GM18907 (cell line): ENCODE data around the gene TMEM163.

ENCODE experiments used
- ATAC-seq: cut with Tn5 transposase; IDR thresholded peaks from one replicate; pipeline ENCODE4 v1.9.1; 2021; ENCODE audit warnings: mild to moderate bottlenecking, moderate library complexity; ENCODE audit not compliant: unreplicated experiment

The TMEM163 gene

DNA sequence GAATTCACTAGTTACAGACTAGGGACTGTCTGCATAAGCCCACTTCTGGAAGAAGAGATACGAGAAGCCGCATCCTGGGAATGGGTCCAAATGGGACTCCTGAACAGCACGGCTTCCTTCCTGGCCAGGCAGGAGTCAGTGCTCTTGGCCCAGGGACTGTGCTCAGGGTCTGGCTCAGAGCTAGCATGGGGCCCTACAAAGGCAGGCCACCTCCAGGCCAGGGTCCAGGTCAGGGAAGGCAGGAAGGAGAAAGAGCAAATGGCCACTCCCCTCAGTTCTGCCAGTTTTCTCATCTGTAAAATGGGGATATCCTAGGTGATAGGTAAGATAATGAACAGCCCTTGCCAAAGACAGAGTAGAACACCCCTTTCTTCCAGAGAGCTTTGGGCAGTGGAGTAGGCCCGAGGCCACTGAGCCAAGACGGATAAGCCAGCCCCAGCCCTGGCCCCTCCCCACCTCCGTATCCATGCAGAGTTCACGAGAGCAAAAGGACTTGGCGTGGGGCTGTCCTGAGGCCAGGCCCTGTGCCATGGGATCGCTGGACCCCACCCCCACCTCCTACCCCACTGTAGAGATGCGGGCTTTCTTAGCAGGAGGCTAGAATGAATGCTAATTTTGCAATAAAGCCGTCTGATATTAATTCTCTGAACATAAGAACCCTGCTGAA is 274.9 kb downstream of the TMEM163 start:
- ATAC-seq = no peak

DNA sequence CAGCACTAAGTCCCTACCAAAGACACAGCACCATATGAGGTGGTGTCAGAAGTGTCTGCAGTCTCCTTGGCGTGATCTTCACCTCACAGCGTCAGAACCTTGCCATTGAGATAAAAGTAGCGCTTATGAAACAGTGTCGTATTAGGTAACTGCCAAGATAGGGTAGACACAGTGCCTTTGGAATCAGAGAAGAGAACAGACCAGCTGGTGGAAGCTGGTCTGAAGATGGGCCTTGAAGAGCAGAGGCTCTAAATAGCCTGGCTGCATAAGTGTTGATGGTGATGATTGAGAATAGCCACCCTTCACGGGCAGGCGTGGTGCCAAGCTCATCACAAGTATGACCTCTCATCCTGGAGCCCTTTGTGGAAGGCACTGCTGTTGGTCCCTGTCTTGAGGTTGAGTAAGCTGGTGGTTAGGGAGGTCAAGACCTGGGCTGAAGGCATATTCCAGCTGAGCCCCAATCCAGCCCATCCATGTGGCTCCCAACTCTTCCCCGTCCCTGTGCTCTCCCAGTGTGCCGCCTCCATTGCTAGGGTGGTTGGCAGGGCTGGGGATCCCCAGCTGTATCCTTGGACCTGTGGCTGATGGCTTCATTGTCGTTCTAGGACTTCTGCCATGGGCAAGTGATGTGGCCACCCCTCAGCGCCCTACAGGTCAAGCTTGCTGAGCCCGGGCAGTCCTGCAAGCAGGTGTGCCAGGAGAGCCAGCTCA is 277.5 kb downstream of the TMEM163 start:
- no peak for ATAC-seq

DNA sequence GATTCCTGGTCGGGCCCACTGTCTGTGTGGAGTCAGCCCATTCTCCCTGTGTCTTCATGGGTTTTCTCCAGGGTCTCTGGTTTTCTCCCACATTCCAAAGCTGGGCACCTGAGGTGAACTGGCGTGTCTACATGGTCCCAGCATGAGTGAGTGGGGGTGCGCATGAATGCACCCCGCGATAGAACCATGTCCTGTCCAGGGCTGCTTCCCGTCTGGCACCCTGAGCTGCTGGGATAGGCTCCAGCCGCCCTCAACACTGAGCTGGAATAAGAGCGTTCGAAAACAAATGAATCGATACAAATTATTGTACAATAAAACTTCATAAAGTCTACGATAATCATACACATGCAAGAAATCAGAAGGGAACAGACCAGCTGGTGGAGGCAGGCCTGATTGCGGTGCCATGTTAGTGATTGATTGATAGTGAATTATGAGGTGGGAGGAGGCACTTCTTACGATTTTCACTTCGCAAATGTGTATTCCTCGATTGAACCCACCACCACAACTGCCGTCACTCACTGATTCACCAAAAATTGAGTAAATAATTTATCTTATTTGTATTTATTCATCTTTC is 278.4 kb downstream of the TMEM163 start:
- ATAC-seq = no peak

DNA sequence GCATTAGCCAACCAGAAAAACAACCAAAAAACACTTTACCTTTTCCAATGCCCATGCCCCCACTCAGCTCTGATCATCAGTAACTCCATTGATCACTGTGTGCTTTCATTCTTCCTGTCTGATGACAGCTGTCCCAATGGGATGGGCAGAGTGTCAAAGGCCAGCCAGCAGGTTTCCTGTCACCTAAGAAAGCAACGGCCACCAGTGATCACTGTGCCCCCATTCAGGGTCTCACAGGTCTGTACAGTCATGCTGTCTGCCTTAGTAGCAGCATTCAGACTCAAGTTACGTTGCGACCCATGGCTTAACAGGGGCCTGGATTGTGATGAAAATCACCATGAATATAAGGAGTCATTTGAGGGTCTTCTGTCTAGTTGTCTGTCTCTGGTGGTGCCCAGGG is 280.4 kb downstream of the TMEM163 start:
- no peak for ATAC-seq

DNA sequence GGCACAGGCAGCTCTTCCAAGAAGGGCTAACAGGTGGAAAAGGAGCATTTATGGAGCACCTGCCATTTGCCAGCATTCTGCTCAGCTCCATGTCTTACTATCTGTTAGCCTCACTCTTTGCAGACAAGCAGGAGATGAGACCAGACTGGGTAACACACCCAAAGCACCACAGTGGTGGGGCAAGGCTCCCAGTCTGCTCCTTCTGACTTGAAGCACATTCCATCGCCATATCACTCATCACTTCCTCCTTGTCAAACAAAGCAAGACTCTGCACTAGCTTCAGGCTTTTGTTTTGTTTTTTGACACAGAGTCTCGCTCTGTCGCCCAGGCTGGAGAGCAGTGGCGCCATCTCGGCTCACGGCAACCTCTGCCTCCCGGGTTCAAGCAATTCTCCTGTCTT is 282.1 kb downstream of the TMEM163 start:
- ATAC-seq = no peak

DNA sequence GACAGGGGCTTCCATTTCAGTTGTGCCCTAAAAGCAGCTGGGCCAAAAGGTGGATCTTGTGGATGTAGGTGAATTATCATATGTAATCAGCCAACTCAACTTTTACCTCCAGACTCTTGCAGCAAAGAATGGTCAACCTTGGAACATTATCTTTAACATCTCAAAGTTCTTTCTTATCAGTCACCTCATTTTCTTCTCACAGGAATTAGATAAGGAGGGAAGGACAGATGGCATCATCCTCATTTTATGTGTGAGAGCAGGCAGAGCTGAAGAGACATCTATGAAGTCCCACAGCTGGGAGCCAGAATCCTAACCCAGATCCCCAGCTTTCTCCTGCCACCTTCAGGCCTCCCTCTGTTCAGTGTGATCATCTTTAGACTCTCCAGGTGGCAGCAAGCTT is 282.9 kb downstream of the TMEM163 start:
- ATAC-seq = no peak

DNA sequence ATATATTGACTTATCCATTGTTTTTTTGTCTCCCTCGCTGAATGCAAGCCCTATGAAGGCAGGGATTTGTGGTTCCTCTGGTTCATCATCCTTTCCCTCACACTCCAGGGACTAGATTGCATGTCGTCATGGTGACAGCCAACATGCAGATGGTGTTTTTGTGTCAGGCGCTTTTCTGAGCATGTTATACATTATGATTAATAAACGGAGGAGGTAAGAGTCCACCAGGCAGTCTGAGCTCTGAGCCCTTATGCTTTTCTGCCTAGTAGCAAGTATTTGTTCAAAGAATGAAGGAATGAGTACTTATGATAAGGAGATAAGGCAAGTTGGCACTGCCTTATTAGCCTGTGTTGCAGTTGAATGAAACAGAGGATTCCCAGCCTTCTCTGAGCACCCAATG is 283.3 kb downstream of the TMEM163 start:
- ATAC-seq = no peak

DNA sequence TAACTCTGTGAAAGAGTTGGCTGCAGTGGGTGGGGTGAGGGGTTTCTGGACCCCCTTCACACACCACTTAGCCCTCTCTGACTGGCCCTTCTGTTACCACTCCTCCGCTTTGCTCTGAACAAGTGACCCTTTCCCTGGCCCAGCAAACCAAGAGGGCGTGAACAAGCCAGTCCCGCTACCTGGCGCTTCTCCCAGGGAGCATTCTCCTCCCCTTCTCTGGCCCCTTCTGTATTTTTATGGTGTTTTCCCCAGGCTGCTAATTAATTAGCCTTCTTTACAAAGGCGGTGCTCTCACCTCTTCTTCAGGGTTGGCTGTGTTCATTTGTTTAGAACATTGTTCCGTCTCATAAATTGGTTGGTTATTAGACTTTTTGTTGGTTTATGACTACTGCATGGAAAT is 284.8 kb downstream of the TMEM163 start:
- ATAC-seq = no peak

DNA sequence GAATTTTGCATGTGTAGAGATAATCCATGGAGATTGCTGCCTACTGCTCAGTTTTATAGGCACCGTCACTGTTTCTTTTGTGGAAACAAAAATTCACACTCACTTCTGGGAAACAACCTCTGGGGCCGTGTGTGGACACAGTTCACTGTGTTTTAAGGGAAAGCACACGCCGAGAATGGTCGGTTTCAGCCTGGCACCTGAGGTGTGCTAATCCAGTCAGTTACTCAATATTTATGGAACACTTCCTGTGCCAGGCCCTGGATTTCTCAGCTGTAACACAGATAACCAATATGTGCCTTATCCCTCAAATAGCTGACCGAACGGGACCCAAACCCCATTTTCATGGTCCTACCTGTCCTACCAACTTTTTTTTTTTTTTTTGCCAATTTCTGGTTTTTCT is 285.3 kb downstream of the TMEM163 start:
- no peak for ATAC-seq

DNA sequence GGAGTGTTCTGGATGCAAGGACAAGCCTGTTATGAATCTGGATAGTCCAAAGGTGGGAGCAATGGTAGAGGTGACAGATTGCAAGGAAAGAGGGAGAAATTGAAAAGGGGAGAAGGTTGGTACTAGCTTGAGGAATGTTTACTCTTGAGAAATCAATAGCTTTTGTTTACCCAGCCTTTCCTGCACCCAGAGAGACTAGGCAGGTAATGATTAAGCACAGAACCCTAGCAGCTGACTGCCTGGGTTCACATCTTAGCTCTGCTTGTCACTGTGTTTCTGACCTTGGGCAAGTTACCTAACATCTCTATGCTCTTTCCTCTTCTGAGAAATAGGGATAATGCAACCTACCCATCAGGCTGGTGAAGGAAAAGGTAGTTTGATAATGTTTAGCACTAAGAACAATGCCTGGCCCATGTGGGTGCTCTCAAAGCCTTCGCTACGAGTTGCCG is 286.3 kb downstream of the TMEM163 start:
- ATAC-seq = no peak

DNA sequence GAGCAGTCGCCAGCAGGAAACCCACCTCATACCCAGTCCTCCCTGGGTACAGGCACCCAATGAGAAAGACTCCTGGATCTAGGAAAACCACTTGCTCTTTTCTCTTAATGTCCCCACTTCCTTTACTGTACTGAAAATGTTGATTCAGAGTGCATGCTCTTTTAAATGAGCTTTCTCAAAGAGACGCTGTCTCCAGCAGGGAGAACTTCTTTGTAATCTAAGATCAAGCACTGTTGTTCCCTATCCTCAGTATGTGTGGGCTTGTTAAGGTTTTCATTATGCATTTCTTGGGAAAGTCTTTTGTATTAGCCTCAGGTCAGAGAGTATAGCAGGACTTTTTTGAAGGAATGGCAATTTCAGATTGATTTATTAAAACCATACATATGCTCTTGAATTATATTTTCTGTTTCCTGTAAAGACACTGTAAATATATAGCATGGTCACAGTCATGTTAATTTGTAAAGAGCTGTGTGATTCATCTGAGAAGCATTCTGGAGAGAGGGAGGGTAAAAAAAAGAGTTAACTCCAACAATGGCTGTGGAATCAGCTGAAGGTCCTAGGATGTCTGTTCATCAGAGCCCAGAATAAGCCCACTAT is 286.9 kb downstream of the TMEM163 start:
- ATAC-seq = no peak

DNA sequence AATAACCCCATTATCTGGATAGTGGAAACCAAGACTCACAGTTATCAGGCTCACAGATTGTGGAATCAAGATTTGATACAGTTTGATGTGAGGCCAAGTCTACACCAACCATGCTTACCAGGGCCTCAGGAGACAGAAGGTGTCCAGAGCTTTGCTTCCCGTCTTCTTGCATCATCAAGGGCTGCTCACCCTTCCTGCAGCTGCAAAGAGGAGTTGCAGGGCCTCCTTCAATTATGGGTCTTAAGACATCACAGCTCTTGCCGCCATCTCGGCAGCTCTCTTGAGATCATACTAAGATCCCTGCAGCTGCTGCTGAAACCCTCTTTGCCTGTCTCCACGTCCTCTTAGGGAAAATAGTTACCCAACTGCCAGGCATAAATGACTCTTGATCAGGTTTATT is 288.9 kb downstream of the TMEM163 start:
- no peak for ATAC-seq

DNA sequence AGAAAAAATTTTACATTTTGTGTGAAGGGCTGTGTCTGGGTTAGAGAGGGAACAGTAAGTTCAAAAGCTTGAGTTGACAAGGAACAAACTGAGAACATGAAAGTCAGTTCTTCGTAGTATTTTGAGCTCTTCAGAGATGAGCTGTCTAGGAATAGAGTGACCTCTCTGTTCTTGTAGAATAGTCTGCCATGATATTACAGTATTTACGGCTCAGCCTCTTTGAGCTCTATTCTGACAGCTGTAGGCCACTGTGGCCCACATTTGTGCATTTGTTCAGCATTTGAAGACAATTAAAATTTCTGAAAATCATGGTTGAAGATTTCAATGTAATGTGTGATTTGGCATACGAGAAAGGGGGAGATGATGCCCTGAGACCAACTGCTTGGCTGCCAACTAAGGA is 292.1 kb downstream of the TMEM163 start:
- ATAC-seq = no peak

DNA sequence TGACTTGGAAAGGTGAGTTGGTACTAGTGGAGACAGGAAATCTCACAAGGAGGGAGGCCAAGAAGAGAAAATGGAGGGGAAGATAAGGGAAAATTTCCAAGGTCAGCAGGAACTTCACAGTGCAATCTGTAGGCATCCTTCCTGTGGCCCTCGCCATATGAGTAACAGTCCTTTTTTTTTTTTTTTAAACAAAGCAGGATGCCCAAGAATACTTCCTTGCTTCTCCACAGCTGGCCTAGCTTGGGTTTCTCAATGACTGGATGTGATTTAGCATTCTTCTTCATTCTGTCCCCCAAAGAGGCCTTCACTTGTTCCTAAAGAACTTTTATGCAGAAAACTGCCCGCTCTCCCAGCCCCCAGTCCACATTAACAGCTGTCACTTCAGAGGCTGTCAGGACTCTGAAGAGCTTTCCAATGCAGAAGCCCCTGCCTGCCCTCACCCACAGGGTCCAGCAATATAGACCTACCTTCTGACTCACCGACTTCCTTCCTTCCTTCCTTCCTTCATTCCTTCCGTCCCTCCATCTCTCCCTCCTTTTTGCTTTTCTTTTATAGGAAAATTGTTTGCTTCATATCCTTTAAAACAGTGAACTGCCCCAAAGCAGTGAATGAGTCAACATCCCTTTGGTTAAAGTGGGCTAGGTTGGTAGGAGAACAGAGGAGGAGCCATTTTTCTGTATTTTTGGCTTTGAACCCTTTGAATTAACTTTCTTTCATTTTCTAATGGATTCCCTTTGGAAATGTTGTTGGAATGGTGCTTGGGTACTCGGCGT is 292.9 kb downstream of the TMEM163 start:
- ATAC-seq = no peak

DNA sequence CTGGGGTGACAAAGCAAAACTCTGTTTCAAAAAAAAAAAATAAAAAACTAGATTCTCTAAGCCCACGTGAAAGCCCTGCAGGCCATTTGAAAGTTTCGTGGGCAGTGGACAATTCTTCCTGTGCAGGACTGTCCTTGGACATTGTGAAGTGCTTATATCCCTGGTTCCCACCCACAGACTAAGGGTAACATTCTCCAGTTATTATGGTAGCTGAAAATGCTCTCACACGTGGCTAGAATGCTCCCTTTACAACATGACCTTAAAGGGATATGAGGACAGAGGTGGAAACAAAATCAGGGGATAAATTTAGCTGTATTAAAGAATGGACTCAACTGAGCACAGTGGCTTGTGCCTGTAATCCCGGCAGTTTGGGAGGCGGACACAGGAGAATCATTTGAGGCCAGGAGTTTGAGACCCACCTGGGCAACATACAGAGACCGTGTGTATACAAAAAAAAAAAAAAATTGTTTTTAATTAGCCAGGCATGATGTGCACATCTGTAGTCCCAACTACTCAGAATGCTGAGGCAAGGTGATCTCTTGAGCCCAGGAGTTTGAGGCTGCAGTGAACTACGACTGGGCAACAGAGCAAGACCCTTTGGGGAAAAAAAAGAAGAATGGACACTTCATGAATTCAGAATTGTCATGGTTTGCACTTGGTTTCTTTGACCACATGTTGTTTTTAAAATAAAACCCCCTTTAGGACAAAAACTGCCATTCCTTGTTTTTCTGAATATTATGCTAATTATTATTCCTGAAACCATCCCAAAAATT is 297.1 kb downstream of the TMEM163 start:
- ATAC-seq = no peak

DNA sequence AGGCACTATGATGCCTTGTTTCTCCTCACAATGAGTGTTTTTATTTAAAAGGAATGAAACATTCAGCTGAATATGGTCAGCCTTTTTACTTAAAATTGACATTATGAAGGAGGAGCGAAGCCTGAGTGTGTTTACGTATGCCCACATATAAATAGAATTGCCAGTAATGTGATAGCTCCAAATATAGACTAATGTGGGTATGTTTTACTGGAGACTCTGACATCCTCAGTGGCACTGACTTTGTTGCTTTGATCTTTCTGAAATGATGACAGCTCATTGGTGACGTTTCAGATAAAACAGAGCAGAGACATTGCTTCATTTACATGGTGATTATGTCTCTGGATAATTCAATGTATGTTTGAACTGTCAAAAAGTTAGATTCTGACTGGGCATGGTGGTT is 297.9 kb downstream of the TMEM163 start:
- no peak for ATAC-seq

DNA sequence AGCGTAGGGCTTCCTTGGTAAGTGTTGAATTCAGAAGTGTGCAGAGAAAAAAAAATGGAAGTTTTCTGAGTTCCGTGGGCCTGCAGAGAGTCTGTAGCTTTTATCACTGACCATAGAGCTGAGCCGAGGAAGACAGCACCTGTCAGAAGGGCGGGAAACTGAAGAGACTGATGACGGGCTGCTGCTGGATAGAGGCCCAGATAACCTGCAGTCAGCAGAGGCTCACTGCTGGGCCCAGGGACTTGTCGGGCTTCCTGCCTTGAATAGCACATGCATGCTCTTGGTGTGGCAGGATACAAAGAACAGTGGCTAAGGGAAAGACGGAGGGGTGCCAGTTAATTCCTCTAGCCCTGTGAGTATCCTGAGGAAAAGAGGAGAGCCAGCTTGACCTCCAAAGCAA is 298.5 kb downstream of the TMEM163 start:
- ATAC-seq = no peak

DNA sequence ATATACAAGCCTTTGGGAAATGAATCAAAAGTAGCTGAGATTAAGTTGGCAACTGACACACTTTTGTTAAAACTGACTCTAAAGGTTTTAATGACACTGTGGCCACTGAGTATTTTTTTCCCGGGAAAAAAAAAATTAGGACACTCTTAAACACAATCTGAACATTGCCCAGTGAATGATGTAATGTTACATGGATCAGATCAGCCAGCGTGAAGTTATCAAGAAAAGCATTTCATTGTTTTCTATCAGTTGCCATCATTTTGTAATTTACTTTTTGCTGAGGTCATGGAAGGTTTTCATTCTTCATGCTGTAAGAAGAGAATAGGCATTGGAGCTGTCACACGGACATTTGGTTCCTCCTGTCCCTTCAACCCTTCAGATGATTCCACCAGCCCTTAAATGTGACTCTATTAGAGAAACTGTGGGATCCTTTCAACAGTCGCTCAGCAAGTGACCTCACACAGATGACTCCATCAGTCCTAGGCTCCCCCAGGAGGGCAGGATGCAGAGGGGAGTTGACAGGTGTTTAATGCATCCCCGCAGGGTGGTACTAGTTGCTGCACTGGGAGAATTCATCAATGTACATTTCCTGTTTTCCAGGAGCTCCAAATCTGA is 300.7 kb downstream of the TMEM163 start:
- no peak for ATAC-seq

DNA sequence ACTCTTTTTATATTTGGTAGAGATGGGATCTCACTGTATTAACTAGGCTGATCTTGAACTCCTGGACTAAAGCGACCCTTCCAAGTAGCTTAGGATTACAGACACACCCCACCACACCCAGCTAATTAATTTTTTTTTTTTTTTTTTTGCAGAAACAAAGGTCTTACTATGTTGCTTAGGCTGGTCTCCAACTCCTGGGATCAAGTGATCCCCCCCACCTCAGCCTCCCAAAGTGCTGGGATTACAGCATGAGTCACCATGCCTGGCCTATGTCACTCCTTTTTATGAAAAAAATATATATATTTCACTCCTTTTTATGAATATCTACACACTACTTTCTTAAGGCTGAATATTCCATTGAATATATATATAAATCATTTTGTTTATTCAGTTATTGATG is 302.2 kb downstream of the TMEM163 start:
- ATAC-seq = no peak

DNA sequence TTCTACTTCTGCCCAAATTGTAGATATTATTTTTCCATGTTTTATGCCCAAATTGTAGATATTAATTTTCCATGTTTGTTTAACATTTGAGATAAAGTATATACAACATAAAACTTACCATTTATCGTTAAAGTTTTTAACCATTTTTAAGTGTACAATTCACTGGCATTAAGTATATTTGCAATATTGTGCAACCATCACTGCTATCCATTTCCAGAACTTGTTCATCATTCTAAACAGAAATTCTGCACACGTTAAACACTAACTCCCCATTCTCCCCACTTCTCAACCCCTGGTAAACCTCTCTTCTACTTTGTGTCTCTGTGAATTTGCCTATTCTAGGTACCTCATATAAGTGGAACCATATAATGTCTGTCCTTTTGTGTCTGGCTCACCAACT is 302.8 kb downstream of the TMEM163 start:
- ATAC-seq = no peak
